ENCODE data around the gene SHQ1.

- no peak for TF ChIP-seq CTCF (IDR thresholded peaks at IDR 0.05; ENCODE audit: low read depth, low read length)
- no peak for TF ChIP-seq POLR2A (IDR thresholded peaks at IDR 0.05; ENCODE audit: extremely low read depth, insufficient read length)
These were observed 126.4 kb downstream of the SHQ1 start for GRCh38 chr3:72721683-72722381.

Measured in NB4 (cell line).